ENCODE data around the gene NALCN. TPM values are rescaled to one million over a fixed set of nuclear protein-coding genes. Genes with fewer than 3 reads are reported as not detected.

Gene NALCN
- total RNA-seq, 1 experiment from 2014 or later = 0.52 TPM

DNA sequence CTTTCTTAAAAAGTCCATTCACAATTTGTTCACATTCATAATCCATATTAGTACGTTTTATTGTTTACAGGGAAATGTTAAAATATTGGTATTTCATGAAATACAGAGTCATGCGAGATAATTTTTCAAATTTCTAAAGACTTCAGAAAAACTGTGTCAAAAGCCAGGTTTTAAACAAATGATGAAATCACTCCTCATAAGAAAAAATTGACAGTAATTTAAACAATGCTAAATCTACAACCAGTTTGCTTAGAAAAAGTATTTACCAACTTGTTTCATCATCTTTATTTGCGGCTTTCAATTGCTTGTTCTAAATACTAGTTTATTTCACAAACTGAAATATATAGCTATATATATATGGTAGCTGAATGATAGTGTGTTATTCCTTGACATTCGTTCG is 1.2 kb upstream of the NALCN start:
- POLR2A ChIA-PET (ENCODE audit: low non-redundant PET) = no interaction called here
- DNase-seq (ENCODE audit: low spot score) = no peak

GRCh38 chr13:101417043-101417406 is 717 bp upstream of the NALCN start:
- intact Hi-C loops (cut with micrococcal nuclease; ENCODE audit: unreplicated experiment) = no loop called here
- CTCF ChIA-PET = no interaction called here
- no TSS peak for BruUV-seq (replicated peaks)

More for the DNA sequence above, 1.2 kb upstream of the NALCN start:
- H3K27ac ChIP-seq (ENCODE audit: low read depth, low read length, poor library complexity, severe bottlenecking) = no peak overlapping the region
- TF ChIP-seq, protein P1, sequence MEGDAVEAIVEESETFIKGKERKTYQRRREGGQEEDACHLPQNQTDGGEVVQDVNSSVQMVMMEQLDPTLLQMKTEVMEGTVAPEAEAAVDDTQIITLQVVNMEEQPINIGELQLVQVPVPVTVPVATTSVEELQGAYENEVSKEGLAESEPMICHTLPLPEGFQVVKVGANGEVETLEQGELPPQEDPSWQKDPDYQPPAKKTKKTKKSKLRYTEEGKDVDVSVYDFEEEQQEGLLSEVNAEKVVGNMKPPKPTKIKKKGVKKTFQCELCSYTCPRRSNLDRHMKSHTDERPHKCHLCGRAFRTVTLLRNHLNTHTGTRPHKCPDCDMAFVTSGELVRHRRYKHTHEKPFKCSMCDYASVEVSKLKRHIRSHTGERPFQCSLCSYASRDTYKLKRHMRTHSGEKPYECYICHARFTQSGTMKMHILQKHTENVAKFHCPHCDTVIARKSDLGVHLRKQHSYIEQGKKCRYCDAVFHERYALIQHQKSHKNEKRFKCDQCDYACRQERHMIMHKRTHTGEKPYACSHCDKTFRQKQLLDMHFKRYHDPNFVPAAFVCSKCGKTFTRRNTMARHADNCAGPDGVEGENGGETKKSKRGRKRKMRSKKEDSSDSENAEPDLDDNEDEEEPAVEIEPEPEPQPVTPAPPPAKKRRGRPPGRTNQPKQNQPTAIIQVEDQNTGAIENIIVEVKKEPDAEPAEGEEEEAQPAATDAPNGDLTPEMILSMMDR (conservative IDR thresholded peaks at IDR 0.05; ENCODE audit: low read depth, low read length) = no peak
- no peak for TF ChIP-seq EZH2 (IDR thresholded peaks at IDR 0.05; ENCODE audit: borderline replicate concordance, low read depth, low read length, poor library complexity, severe bottlenecking)
- H3K27me3 ChIP-seq (replicated peaks; ENCODE audit: insufficient read depth, low read depth, low read length, poor library complexity) = no peaks in the 10 kb centered on the region
- H3K4me1 ChIP-seq (ENCODE audit: insufficient read depth, low read length, poor library complexity, severe bottlenecking) = peaks cover 8% of the 10 kb centered on the region
- intact Hi-C loops (cut with micrococcal nuclease; ENCODE audit: unreplicated experiment) = no loop called here
- no peak overlapping the region for H3K4me3 ChIP-seq (ENCODE audit: low read depth, low read length, poor library complexity, severe bottlenecking)
- H3K36me3 ChIP-seq (ENCODE audit: insufficient read depth, low read length, poor library complexity, severe bottlenecking) = no peaks in the 10 kb centered on the region
- no TSS peak for BruUV-seq (replicated peaks)
- CTCF ChIA-PET = no interaction called here
- no peaks in the 10 kb centered on the region for H3K9me3 ChIP-seq (ENCODE audit: low read depth, low read length, poor library complexity, severe bottlenecking)

DNA sequence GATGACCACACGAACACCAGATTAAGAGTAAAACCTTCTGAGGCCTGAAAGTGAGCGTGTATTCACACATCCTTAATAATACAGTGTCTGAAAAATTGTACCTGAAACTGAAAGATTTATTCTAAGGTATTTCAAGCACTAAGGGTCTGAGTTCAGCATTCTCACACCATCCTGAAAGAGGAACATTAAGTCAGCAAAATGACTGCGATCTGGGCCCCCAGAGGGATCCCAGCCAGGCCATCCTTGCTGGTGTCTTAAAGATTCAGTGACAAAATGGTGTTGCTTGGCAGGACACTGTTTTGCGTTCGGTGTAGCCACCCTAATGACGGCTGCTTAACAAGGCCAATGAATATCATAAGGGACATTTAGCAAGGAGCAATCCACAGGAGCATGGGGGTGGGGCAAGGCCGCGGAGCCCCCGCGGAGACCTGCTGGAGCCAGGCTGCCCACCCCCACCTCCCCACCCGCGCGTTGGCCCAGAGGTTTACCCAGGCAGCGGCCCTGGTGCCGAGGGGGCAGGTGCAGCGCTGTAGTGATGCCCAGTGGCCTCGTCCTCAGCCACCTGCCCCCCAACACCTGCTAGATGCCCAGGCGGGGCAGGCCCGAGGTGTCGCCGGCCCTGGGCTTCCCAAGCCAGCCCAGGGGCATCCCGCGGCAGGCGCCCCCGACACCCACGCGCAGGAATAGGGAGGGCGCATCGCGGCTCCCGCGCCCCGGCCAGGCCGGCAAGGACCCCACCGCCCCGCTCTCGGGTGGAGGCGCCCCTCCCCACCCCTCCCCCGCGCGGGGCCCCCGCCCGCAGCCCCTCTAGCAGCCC is 742 bp downstream of the NALCN start:
- DNase-seq (ENCODE audit: low spot score) = no peak
- Histone ChIP-seq H3K27ac (ENCODE audit: low read depth, low read length, poor library complexity, severe bottlenecking) (no peak overlapping the region), H3K9me3 (ENCODE audit: low read depth, low read length, poor library complexity, severe bottlenecking) (no peaks in the 10 kb centered on the region), H3K4me3 (ENCODE audit: low read depth, low read length, poor library complexity, severe bottlenecking) (peak overlapping the region; percentile 52), H3K4me1 (ENCODE audit: insufficient read depth, low read length, poor library complexity, severe bottlenecking) (peaks cover 8% of the 10 kb centered on the region), H3K27me3 (replicated peaks; ENCODE audit: insufficient read depth, low read depth, low read length, poor library complexity) (no peaks in the 10 kb centered on the region), H3K36me3 (ENCODE audit: insufficient read depth, low read length, poor library complexity, severe bottlenecking) (no peaks in the 10 kb centered on the region)
- intact Hi-C loops (cut with micrococcal nuclease; ENCODE audit: unreplicated experiment) = no loop called here
- TF ChIP-seq, protein P1 (conservative IDR thresholded peaks at IDR 0.05; ENCODE audit: low read depth, low read length) = no peak
- no peak for TF ChIP-seq EZH2 (IDR thresholded peaks at IDR 0.05; ENCODE audit: borderline replicate concordance, low read depth, low read length, poor library complexity, severe bottlenecking)
- ChIA-PET CTCF (no interaction called here), POLR2A (ENCODE audit: low non-redundant PET) (no interaction called here)
- BruUV-seq (replicated peaks) = no TSS peak

More at GRCh38 chr13:101417043-101417406, 717 bp upstream of the NALCN start:
- no peak for TF ChIP-seq EZH2 (IDR thresholded peaks at IDR 0.05; ENCODE audit: borderline replicate concordance, low read depth, low read length, poor library complexity, severe bottlenecking)
- TF ChIP-seq, protein P1 (conservative IDR thresholded peaks at IDR 0.05; ENCODE audit: low read depth, low read length) = no peak
- Histone ChIP-seq H3K36me3 (ENCODE audit: insufficient read depth, low read length, poor library complexity, severe bottlenecking) (no peaks in the 10 kb centered on the region), H3K27me3 (replicated peaks; ENCODE audit: insufficient read depth, low read depth, low read length, poor library complexity) (no peaks in the 10 kb centered on the region), H3K4me3 (ENCODE audit: low read depth, low read length, poor library complexity, severe bottlenecking) (peak overlapping the region; percentile 52), H3K4me1 (ENCODE audit: insufficient read depth, low read length, poor library complexity, severe bottlenecking) (peaks cover 8% of the 10 kb centered on the region), H3K27ac (ENCODE audit: low read depth, low read length, poor library complexity, severe bottlenecking) (no peak overlapping the region), H3K9me3 (ENCODE audit: low read depth, low read length, poor library complexity, severe bottlenecking) (no peaks in the 10 kb centered on the region)
- peak; percentile 48 for DNase-seq (ENCODE audit: low spot score)
- POLR2A ChIA-PET (ENCODE audit: low non-redundant PET) = no interaction called here
